Measurements from ENCODE around the gene PEDS1.

PEDS1 gene

GRCh38 chr20:50190251-50191064, 36.9 kb upstream of the PEDS1 start, which contains the start of gene CEBPB (continued):
- TF ChIP-seq ZNF148 (tag by site-specific recombination; IDR thresholded peaks at IDR 0.05; ENCODE audit: borderline replicate concordance): no peak
- no peak for TF ChIP-seq PRDM4 (tag by site-specific recombination; IDR thresholded peaks at IDR 0.05)
- TF ChIP-seq ZNF335 (tag by site-specific recombination; conservative IDR thresholded peaks at IDR 0.05): peak; percentile 7; the same call in 1 of the 2 replicates
- no peak for TF ChIP-seq ZSCAN16 (tag by site-specific recombination; IDR thresholded peaks at IDR 0.05)
- TF ChIP-seq KLF7 (tag by site-specific recombination; IDR thresholded peaks at IDR 0.05; ENCODE audit: borderline replicate concordance): no peak
- no peak for TF ChIP-seq ZNF138 (tag by site-specific recombination; IDR thresholded peaks at IDR 0.05; ENCODE audit: borderline replicate concordance)
- no peak; the same call in 1 of the 2 replicates for TF ChIP-seq ZNF449 (tag by site-specific recombination; IDR thresholded peaks at IDR 0.05)
- TF ChIP-seq ZSCAN30 (tag by site-specific recombination; IDR thresholded peaks at IDR 0.05): peak; percentile 91
- no peak for TF ChIP-seq ZNF623 (tag by site-specific recombination; IDR thresholded peaks at IDR 0.05)
- TF ChIP-seq ZNF157 (tag by site-specific recombination; IDR thresholded peaks at IDR 0.05): no peak
- peak; percentile 92 for TF ChIP-seq SP3 (tag by site-specific recombination; IDR thresholded peaks at IDR 0.05)
- peak; percentile 87 for TF ChIP-seq KLF9 (tag by site-specific recombination; IDR thresholded peaks at IDR 0.05; ENCODE audit: low read depth)
- no peak for TF ChIP-seq ZNF26 (tag by site-specific recombination; IDR thresholded peaks at IDR 0.05)
- 0 out of 2 replicates have a peak, but pooled peaks have one; percentile 2 for TF ChIP-seq ZNF677 (tag by site-specific recombination; IDR thresholded peaks at IDR 0.05)
- TF ChIP-seq ZNF513 (tag by site-specific recombination; IDR thresholded peaks at IDR 0.05): peak; percentile 39; the same call in 1 of the 2 replicates
- no peak for TF ChIP-seq ZNF214 (tag by site-specific recombination; IDR thresholded peaks at IDR 0.05; ENCODE audit: borderline replicate concordance)
- peak; percentile 75 for TF ChIP-seq ZFP69B (tag by site-specific recombination; IDR thresholded peaks at IDR 0.05)
- TF ChIP-seq CTCF (tag by site-specific recombination; IDR thresholded peaks at IDR 0.05): peak; percentile 63; the same call in 1 of the 2 replicates
- 0 out of 2 replicates have a peak, but pooled peaks have one; percentile 39 for TF ChIP-seq ZBTB17 (tag by site-specific recombination; IDR thresholded peaks at IDR 0.05)
- TF ChIP-seq ZSCAN5A (tag by site-specific recombination; IDR thresholded peaks at IDR 0.05): no peak
- TF ChIP-seq ZNF175 (tag by site-specific recombination; IDR thresholded peaks at IDR 0.05): no peak
- TF ChIP-seq ZNF707 (tag by site-specific recombination; IDR thresholded peaks at IDR 0.05): no peak
- TF ChIP-seq ZBTB26 (tag by site-specific recombination; optimal IDR thresholded peaks at IDR 0.05): peak; percentile 47
- no peak for TF ChIP-seq ZBTB48 (tag by site-specific recombination; IDR thresholded peaks at IDR 0.05)
